GM21381 (cell line): ENCODE results near the gene SRP72.
A peak's percentile ranks its signal among the peaks of the same experiment; 100 is the strongest.
"Not testable (repeated sequence)": the region's sequence is repeated elsewhere in the genome, so short reads cannot be mapped to it uniquely, and the experiment has no call there.

Experiments used
- ATAC-seq: cut with Tn5 transposase; IDR thresholded peaks from one replicate; pipeline ENCODE4 v1.9.1; 2021; ENCODE audit warnings: mild to moderate bottlenecking, moderate library complexity; ENCODE audit not compliant: unreplicated experiment

SRP72 gene, protein sequence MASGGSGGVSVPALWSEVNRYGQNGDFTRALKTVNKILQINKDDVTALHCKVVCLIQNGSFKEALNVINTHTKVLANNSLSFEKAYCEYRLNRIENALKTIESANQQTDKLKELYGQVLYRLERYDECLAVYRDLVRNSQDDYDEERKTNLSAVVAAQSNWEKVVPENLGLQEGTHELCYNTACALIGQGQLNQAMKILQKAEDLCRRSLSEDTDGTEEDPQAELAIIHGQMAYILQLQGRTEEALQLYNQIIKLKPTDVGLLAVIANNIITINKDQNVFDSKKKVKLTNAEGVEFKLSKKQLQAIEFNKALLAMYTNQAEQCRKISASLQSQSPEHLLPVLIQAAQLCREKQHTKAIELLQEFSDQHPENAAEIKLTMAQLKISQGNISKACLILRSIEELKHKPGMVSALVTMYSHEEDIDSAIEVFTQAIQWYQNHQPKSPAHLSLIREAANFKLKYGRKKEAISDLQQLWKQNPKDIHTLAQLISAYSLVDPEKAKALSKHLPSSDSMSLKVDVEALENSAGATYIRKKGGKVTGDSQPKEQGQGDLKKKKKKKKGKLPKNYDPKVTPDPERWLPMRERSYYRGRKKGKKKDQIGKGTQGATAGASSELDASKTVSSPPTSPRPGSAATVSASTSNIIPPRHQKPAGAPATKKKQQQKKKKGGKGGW

DNA sequence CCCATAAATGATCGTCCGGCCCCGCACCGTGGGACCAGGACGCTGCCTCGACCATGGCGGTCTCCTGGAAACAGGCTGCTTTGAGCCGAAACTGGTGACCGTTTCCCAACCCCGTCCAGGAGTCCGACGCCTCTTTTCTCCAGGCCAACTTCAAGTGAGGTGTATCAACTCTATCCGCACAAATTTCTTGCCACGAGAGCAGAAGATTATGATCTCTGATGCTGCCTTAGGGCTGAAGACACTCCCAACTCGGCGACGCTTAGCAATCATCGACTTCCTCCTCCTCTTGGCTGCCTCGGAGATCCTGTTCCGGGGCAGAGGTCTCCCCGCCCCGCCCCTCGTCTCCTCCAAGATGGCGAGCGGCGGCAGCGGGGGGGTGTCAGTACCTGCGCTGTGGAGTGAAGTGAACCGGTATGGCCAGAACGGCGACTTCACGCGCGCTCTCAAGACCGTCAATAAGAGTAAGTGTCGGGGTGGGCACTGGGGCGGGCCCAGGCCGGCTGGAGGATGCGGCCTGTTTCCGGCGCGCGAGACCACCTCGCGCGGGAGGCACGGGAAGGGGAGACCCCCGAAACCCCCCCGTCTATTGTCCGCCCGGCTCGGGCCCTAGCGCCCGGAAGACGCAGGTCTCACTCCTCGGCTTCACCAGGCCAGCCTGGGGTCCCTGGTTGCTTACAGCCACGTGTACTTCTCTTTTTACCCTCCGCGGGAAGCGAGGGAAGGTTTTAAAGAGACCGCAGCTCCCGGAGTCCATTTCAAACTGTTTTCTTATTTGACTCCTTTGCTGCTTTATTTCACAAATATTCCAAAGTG lies at the start of gene SRP72:
TSS of gene SRP72 (plus strand) at position 334 of the 813 bp plus-strand sequence. CDS start at position 353, 19 bp downstream.
- peak; percentile 93 for ATAC-seq

DNA sequence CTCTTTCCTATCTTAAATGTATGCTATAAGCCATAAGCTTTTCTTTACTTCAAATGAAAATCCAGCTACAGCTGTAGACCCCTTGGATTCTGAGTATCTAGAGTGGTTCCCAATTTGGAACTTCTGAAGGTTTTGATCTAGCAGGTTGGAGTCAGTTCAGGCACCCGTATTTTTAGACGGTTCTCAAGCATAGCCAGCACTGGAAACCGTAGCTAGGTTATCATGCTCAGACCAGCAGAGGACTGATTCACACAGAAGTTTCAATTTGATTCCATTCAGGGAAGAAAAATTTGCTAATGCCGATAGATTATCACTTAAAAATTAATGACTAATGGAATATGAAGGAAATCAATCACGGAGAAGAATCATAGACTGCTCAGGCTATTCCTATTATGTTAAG lies 43.2 kb upstream of the SRP72 start:
- ATAC-seq: no peak

DNA sequence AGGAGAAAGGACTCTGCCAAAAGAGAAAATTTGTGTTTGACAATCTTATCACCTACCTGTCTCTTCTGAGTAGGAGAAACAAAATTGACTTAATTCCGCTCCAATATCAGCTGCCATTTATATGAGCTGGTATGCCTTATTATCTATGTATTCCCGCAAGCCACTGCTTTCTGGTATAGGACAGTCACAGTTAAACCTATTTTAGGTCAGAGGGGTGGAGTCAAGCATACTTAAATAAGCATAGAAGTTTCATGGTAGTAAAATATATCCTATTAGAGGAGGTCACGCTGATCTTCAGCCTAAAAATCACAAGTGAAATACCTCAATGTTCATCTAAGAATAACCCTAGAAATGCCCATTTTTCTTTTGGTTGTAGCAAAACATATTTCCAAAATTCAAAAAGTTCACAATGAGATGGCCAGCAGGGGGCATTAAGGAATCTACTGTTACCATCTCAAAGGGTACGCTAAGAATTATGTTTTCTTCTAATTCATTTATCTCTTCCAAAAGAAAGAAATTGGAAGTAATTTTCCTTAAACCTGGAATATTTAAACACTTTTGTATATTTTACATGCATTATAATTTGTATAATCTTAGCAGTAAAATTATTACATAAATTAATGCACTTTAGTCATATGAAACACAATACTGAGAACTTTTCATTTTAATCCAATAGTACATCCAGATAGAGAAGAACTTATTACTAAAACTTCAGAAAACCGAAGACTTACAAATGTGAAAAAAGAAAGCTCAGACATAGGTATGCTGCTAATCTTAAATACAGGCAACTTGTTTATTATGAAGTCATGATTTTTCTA lies 42.5 kb upstream of the SRP72 start:
- ATAC-seq: no peak

DNA sequence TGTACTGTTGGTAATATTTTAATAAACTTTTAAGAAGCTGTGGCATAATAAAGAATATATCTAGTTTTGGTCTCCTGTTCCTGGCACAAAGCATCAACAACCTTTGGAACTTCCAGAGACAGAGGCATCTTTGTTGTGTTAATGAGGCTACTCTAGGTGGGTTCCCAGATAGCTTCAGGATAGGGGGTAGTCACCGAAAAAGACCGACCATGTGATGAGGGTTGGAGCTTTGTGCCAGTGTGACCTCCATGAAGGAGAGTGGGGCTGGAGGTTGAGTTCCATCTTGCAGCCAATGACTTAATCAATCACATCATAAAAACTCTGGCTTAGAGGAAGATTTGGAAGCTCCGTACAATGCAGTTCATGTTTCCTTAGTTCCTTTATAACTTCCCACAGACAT lies 41.9 kb upstream of the SRP72 start:
- no peak for ATAC-seq

DNA sequence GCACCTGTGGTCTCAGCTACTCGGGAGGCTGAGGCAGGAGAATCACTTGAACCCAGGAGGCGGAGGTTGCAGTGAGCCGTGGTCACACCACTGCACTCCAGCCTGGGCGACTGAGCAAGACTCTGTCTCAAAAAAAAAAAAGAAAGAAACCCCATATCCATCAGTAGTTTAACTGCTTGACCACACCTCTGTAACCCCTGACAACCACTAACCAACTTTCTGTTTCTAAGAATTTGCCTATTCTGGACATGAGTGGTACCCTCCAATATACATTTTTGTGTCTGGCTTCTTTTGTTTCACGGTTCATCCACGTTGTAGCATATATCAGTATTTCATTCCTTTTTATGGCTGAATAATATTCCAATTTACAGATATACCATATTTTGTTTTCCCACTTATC lies 41.1 kb upstream of the SRP72 start:
- ATAC-seq: peak; percentile 73

DNA sequence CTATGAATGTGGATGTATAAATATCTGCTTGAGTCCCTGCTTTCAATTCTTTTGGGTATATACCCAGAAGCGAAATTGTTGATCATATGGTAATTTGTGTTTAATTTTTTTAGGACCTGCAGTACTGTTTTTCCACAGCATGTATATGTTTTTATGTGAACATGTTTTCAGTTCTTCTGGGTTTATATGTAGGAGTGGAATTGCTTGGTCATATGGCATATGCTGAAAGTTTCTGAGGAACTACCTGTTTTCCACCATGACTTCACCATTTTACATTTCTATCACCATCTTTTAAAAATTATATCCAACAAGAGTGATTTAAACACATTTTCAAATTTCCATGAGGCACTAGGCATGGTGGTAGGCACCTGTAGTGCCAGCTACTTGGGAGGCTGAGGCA lies 40.2 kb upstream of the SRP72 start:
- ATAC-seq: no peak

DNA sequence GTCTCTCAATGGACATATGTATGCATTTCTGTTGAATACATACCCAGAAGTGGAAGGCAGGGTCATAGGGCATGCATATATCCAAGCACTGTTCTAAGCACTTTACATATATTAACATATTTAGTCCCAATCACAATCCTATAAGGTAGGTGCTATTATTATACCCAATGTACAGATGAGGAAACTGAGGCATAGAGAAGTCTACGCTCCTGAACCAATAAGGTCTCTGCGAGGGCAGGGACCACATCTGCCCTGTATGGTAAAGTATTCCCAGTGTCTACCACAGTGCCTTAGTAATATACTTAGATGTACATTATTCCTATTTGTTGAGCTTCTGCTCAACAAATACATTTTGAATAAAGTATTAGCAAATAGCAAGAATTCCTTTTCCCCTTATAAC lies 37.2 kb upstream of the SRP72 start:
- no peak for ATAC-seq

DNA sequence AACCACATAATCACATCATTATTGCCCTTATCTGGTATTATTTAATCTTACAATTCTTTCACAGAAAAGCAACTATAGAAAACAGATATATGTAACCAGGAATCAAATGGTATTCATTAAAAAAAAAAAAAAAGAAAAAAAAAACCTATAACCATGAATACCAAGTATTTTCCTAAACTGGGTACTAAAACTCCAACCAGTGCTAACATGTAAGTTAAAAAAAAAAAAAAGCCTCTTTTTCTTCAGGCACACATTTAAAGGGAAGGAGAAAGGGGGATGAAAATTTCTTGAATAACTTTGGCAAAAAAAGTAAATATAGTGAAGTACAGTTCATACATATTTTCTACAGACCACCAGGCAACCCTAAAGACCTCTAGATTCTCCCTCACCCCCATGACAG lies 34.1 kb upstream of the SRP72 start:
- no peak for ATAC-seq

DNA sequence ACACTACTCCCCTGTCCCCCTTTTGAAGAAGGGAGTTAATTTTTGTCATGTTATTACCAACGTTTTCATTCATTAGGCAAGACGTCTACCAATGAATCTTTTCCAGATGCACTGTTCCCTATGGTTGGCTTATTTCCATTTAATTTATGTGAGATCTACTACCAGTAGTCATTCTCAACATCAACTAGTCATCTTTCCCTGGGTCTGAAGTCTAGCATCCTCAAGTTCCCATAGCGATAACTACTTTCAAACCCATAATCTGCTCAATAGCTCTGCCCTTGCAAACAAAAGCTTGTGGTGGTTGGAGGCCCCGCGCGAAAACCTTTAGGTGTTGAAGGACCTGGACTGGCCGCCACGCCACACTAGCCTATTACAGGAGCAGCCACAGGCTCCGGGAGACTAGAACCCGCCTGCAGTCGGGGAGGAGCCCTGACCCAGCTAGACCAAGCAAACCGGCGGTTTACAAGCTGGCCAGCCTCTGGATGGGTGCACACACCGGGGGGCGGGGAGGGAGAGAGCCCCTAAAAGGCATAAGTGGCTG lies 32.7 kb upstream of the SRP72 start:
- peak; percentile 11 for ATAC-seq

DNA sequence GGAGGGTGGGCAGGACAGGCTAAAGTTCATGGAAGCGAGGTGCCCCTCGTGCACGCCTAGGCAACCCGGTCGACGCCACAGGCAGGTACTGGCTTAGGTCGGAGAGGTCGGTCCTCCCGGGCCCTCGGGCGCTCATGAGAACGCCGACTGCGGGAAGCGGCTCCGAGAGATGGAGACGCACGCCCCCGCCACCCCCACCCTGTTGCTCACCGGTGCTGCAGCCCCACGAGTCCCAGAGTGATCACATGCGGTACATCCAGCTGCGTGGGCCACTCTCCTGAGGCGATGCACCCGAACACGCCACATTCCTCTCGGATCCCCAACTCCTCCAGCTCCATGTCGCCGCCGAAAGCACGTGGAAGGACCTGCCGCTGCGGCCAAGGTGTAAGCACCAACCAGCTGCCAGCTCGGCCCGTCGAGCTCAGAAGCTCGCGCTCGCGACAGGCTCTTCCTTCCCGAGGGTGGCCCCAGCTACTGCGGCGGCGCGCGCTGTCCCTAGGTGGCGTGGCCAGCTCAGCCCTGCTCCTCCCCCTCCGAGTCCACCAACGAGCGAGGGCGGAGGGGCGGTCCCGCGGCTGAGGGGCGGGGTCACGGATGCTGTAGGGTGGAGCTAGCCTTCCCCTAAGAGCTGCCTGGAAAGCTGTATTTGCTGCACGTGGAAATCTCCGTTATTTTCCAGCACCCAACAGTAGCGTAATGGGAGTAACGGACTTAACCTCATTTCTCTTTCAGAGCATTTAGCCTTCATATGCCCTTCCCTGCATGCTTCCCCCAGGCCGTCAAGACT lies 32.1 kb upstream of the SRP72 start, which contains the start of gene PPAT:
TSS of gene PPAT (minus strand) at position 476 of the 787 bp plus-strand sequence. CDS start at position 338, 138 bp downstream.
- ATAC-seq: peak; percentile 76

DNA sequence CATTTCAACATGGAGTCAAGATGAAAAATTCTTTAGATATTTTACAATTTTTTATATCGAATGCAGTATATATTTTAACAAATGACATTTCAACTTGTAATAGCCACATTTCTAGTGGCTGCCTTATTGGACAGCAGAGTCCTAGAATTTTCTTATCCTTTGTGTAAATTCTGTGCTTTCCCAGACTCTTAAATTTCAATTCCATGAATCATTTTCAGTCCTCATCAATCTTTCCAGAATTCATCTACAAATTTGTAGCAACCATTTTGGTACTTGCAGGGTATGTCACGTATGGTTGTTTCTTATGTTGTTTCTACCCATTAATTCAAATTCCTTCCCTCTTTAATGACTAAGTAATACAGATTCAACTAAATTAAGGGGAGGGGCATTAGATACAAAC lies 28.7 kb upstream of the SRP72 start:
- ATAC-seq: no peak

DNA sequence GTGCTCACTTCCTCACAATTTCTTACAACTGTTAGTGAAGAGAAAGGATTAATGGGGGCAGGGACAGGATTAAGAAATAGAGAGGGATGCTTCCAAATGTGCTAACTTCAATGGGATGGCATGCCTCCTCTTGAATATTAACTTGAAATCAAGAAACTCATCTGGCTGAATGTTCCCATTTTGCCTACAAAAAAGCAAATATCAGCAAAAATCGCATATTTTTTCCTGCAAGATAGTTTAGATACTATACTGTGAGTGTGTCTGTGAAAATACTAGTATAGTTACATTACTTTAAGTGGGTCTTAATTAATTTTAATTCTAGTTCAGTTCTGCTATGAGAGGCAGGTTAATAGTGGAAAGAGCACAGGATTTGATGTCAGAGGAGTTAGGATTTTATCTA lies 26.4 kb upstream of the SRP72 start:
- no peak for ATAC-seq

DNA sequence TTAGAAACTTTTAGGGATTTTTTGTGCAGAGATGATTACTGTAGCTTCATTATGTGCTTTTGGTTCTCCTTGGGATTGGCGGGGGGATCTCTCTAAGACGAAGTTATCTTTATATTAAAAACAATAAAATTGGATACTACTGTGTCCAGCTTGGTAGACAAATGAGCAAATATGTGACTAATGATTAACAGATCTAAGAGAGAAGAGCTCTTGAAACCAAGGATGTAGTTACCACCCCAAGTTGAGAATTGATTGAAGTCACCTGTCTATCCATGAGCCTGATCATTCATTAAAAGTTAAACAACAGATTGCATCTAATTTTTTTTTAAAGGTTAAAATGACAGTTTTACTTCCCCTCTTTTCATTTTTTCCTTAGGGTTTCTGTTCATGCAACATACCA lies 22.7 kb upstream of the SRP72 start:
- ATAC-seq: no peak

DNA sequence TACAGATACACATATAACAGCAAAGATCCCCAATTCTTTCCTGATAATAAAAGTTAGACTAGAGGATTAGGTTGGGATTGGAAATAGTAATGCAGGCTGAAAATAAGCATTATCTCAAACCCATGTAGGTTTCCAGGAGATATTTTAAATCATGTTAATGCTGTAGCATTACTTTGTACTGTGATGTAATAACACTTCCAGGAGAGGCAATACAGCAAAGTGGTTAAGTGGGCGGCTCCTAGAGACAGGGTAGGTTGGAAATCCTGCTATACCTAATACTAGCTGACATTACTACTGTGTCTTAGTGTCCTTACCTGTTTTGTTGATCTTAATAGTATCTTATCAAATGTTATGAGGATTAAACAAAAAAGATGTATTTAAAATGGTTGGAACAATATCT lies 21.7 kb upstream of the SRP72 start:
- ATAC-seq: no peak

DNA sequence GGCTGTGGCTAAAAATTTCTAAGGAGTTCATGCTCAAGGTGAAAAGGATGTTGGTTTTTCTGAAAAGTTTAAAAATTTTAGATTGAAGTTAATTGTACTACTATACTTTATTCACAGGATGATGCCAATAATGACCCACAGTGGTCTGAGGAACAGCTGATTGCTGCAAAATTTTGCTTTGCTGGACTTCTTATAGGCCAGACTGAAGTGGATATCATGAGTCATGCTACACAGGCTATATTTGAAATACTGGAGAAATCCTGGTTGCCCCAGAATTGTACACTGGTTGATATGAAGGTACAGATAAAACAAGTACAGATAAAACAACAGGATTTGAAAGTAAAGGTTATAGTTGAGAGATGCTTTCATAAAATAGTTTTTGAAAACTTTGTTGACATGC lies 19.1 kb upstream of the SRP72 start:
- ATAC-seq: no peak

DNA sequence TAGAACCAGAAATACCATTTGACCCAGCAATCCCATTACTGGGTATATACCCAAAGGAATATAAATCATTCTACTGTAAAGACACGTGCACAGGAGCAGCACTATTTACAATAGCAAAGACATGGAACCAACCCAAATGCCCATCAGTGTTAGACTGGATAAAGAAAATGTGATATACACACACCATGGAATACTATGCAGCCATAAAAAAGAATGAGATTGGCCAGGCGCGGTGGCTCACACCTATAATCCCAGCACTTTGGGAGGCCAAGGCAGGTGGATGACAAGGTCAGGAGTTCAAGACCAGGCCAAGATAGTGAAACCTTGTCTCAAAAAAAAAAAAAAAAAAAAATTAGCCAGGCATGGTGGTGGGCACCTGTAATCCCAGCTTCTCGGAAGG lies 17.9 kb upstream of the SRP72 start:
- ATAC-seq: not testable (repeated sequence)

DNA sequence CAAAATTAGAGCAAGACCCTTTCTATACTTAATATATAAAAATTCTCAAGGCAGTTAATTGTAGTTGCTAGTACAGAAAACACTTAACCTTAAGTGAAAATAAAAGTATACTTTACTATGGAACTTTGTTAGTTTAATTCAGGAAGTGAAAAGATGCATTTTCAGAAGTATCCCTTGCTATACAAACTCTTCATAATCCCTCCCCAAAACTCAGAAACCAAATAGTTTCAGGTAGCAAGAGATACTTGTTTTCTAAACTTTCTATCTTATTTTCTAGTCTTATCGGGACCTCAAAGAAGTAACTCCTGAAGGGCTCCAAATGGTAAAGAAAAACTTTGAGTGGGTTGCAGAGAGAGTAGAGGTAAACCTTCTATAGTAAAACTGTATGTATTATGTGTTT lies 17.1 kb upstream of the SRP72 start:
- ATAC-seq: no peak

DNA sequence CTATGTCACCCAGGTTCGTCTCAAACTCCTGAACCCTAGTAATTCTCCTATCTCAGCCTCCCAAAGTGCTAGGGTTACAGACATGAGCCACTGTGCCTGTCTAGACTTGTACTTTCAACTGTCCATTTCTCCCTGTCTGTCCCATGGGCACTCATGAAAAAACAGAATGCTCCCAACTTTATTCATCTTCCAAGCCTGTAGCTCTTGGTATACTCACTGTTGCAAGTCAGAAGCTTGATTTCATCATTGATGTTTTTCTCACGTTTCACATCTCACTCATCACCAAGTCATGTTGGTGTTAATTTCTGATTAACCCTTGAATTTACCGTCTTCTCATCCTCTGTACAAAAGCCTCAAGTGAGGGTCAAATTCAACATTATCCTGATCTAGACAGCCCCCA lies 7.3 kb upstream of the SRP72 start:
- ATAC-seq: no peak

DNA sequence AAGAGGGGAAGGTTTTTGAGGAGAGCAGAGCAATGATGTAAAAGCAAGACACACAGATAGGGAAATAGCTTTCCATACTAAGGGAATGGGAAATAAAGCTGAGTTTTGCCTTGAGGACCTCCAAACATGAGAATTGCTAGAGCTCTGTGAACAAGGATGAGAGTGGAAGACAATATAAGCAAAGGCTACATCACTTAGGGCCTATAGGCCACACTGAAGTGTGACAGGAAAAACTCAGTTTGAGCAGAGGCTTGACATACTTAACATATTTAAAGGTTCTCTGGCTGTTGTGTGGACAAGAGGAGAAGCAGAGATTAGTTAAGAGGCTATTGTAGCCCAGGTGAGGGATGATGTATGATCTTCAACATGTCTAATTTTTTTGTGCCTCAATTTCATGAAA lies 5.3 kb upstream of the SRP72 start:
- ATAC-seq: no peak

DNA sequence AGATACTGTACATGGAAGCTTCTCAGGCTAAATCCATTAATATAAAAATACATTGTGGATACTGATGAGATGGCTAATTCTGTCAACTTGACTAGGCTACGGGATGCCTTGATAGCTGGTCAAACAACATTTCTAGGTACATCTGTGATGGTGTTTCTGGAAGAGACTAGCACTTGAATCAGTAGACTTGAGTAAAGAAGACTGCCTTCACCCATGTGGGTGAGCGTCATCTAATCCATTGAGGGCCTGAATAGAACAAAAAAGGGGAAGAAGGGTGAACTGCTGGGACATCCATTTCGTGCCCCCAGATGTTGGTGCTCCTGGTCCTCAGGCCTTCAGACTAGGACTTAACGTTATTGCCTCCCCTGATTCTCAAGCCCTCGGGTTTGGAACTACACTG lies 3.7 kb upstream of the SRP72 start:
- ATAC-seq: no peak
